Embryonic facial prominence (tissue), 1 donor: ENCODE data around the gene VEPH1.
"Not testable (repeated sequence)": the region's sequence is repeated elsewhere in the genome, so short reads cannot be mapped to it uniquely, and the experiment has no call there.

Experiments used
- DNase-seq: peaks from one replicate; pipeline ENCODE4 v3.0.0-alpha.2; 2016; ENCODE audit errors: extremely low spot score

Gene VEPH1

DNA sequence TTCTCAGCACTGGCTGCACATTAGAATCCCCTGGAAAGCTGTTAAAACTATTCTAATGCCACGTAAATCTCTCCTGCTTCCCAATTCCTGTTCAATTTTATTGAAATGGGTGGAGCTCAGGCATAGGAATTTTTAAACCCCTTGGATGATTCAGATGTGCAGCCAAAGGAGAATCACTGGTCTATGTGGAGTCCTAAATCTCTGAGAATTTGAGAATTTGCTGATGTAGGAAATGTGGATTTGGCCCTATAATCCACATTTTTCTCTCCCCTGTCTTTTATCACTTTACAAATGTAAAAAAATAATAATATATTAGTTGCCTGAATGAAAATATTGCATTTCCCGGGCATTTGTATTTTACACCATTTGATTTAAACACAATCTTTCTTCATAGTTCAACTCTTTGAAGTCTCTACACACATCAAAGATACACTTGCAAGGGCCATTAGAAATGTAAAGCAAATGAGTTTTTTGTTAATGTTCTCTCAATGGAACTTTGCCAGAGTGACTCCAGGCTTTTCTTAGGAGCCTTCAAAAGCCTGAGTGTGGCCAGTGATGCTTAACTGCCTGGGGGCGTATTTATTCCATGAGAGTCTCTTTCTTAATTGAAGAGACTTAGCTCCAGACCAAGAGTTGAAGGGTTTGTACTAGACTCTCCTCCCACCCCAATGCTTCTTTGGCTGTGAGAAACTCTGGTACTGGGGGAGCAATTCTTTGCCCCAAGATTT lies 115.3 kb downstream of the VEPH1 start:
- DNase-seq: no peak

GRCh38 chr3:157384491-157384890 lies 118.7 kb downstream of the VEPH1 start:
- DNase-seq: no peak

DNA sequence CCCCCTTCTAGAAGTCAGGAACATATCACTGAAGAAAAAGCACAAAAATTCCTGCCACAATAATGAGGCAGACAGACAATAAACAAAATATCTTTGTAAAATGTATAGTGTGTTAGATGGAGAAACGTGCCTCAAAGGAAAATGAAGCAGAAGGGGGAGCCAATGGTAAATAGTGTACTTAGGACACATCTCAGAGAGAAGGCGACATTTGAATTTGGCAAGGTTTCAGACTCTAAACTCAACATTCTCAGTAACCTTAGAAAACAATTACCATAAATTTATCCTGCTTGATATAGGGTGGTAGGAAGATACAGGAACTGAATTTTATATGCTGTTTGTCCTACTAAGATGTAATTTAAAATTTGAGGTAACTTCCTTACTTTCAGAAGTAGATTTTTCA lies 119.2 kb downstream of the VEPH1 start:
- no peak for DNase-seq

DNA sequence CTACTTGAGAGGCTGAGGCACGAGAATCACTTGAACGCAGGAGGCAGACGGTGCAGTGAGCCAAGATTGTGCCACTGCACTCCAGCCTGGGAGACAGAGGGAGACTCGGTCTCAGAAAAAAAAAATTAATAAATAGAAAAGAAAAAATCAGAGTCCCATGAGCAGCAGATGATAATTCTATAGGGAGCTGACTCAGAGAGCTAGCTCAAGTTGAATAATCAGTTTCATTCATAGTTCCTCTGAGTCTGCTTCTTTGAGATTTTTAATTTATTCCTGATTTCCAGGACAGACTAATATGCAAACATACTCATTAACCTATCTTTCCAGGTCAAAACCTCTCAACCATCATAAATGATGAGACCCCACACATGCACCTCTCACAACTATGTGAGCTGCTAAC lies 121.6 kb downstream of the VEPH1 start:
- DNase-seq: no peak

DNA sequence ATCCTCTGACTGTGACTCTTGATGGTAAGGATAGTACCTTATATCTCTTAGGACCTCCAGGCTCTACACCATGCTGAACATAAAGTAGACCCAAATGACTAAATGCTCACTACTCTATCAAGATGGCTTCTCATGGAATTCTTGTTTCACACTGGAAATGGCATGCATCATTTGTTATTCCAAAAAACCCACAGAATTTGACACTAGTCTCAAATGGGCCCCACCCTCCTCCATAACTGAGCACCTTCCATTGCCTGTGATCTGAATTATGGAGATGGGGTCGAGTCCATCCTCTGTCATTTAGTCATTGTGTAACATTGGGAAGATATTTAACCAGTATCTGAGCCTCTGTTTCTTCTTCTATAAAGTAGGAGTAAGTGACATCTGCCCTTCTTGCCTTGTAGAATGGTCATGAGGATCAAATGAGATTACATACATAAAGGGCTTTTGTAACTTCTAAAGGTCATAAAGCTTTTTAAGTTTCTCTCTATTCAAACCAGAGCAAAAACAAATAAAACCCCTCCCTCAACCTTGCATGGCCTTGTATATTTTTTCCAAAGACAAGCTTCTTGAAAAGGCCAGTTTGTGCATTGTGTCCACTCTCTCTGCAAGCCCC lies 123.6 kb downstream of the VEPH1 start:
- DNase-seq: no peak

- DNase-seq: no peak
Measured at GRCh38 chr3:157376603-157377300, 126.5 kb downstream of the VEPH1 start.

GRCh38 chr3:157375342-157375986 lies 127.8 kb downstream of the VEPH1 start:
- DNase-seq: no peak

DNA sequence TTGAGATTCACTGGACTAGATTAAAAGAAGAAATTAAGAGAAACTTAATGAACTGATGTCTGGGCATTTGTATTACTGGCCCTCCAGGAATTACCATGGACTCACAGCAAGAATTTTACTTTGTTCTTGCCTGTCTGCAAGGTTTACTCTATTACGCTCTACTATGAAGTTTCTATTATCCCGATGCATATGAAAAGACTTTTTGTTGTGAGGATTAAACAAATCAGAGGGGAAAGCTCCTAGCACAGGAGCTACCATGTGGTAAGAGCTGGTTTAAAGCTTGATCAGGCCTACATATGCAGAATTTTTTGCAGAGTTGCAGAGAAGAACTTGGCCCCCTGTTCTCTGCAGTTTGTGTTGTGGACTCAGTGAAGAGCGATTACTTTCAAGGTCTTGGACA lies 128.3 kb downstream of the VEPH1 start:
- no peak for DNase-seq

GRCh38 chr3:157373783-157374182 lies 129.4 kb downstream of the VEPH1 start:
- no peak for DNase-seq

DNA sequence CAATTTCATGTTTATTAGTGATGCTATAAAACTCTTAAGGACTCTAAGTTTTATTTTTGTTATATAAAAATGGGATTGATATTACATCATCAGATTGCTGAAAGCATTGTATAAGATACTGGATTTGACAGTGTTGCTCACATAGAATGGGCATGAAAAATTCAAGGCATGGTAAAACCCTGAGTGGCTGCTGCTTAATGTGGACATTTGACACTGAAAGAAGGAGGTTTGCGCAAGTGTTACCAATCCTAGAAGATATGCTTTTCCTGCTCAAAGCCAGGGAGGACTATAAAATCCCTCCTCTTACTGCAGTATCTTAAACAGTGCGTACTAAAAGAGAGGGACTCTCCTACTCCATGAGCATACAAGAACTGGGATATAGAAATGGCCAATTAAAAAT lies 132.3 kb downstream of the VEPH1 start:
- DNase-seq: no peak

- DNase-seq: no peak
Measured at GRCh38 chr3:157369727-157370421, 133.3 kb downstream of the VEPH1 start.

DNA sequence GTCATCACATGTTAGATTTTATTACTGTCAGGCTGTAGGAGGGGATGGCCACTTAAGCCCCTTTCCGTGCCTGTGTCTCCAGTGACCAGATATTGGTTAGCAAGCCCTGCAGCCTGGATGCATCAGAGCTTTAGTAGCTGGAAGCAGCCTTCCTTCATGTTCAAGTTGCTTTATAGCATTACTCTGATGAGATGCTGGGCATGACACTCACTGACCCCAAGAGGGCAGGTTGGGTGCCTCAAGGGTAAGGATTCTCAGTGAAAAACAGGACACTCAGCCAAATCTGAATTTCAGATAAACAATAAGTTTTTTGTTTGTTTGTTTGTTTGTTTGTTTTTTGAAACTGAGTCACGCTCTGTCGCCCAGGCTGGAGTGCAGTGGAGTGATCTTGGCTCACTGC lies 135.0 kb downstream of the VEPH1 start:
- DNase-seq: no peak

DNA sequence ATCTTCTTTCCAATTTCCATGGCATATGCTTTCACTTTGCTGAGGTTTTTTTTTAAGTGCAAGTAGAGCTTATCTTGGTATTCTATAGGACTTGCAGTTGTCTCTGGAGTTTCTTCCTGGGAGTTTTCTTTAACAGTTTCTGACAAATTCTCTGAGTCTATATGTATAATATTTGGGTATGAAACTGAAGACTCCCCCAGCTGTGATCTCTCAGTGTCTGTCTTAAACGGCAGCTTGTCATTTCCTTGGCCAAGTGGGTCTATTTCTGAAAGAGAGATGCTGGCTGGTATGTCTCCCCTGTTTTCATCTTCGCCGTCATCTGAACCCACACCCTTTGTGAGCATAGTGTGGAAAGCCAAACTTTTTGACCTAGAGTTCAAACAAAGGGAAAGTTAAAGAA lies 139.8 kb downstream of the VEPH1 start:
- DNase-seq: no peak

GRCh38 chr3:157362348-157362747 lies 140.9 kb downstream of the VEPH1 start:
- no peak for DNase-seq

DNA sequence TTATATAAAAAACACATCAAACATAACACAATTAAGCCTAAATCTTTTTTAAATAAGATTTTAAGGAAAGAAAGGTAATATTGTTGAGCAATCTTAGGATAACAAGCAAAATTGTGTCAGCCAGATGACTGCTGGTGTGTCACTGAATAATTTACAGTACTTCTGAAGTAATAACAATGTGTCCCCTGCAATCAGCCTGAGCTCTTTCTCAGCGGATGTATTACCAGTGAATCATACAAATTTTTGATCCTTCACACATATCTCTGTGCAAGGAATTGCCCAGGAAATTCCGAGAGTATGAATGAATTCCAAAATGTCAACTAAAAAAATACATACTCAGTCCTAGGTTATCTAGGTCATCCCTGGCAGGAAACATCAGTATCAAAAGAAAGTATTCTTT lies 143.2 kb downstream of the VEPH1 start:
- DNase-seq: no peak

DNA sequence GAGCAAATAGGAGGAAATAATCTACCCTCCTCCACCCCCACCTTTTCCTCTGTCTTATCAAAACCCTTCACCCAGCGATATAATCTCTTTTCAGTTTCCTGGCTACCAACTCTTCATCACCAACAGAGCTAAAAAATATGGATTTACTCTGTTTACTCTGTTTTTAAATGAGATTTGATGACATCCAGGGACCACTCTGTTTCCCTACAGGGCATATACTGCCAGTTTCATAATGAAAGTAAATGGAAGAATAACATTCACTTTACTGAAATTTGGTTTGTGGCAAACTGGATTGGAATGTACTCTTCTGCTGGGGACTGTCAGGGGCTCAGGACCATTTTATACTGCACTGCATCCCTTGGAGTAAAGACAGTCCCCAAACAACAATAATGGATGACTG lies 146.7 kb downstream of the VEPH1 start:
- no peak for DNase-seq

GRCh38 chr3:157355276-157355675 lies 147.9 kb downstream of the VEPH1 start:
- no peak for DNase-seq

- DNase-seq: no peak
Measured at GRCh38 chr3:157354722-157355121, 148.5 kb downstream of the VEPH1 start.

GRCh38 chr3:157354254-157354653 lies 149.0 kb downstream of the VEPH1 start:
- no peak for DNase-seq

- no peak for DNase-seq
Measured at GRCh38 chr3:157353652-157354051, 149.6 kb downstream of the VEPH1 start.

GRCh38 chr3:157351981-157352380 lies 151.2 kb downstream of the VEPH1 start:
- no peak for DNase-seq

DNA sequence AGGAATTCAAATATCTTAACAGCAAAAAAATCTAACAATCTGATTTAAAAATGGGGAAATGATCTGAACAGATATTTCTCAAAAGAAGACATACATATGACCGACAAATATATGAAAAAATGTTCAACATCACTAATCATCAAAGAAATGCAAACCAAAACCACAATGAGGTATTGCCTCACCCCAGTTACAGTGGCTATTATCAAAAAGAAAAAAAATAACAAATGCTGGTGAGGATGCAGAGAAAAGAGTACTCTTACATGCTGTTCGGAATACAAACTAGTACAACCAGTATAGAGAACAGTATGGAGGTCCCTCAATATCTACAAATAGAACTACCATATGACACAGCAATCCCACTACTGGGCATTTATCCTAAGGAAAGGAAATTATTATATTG lies 152.6 kb downstream of the VEPH1 start:
- DNase-seq: not testable (repeated sequence)
